ENCODE measurements around the gene NDUFB2.
"Not testable (repeated sequence)": the region's sequence is repeated elsewhere in the genome, so short reads cannot be mapped to it uniquely, and the experiment has no call there.

DNA sequence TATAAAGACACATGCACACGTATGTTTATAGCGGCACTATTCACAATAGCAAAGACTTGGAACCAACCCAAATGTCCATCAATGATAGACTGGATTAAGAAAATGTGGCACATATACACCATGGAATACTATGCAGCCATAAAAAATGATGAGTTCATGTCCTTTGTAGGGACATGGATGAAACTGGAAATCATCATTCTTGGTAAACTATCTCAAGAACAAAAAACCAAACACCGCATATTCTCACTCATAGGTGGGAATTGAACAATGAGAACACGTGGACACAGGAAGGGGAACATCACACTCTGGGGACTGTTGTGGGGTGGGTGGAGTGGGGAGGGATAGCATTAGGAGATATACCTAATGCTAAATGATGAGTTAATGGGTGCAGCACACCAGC is 46.7 kb downstream of the NDUFB2 start:
- not testable (repeated sequence) for TF ChIP-seq FOXK2 (IDR thresholded peaks at IDR 0.05); LEF1 (IDR thresholded peaks at IDR 0.05; ENCODE audit: borderline replicate concordance); BHLHE40 (IDR thresholded peaks at IDR 0.05; ENCODE audit: borderline replicate concordance); HDGF (IDR thresholded peaks at IDR 0.05; ENCODE audit: borderline replicate concordance)
- TF ChIP-seq, protein P1, sequence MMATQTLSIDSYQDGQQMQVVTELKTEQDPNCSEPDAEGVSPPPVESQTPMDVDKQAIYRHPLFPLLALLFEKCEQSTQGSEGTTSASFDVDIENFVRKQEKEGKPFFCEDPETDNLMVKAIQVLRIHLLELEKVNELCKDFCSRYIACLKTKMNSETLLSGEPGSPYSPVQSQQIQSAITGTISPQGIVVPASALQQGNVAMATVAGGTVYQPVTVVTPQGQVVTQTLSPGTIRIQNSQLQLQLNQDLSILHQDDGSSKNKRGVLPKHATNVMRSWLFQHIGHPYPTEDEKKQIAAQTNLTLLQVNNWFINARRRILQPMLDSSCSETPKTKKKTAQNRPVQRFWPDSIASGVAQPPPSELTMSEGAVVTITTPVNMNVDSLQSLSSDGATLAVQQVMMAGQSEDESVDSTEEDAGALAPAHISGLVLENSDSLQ (IDR thresholded peaks at IDR 0.05) = not testable (repeated sequence)
